ENCODE measurements around the gene SP8.

Gene SP8

GRCh38 chr7:20795361-20795760, 8.7 kb upstream of the SP8 start:
- no peak for TF ChIP-seq Cebpa-rat (IDR thresholded peaks at IDR 0.05)
- peaks cover 8% of the 10 kb centered on the region for H3K4me1 ChIP-seq
- H3K36me3 ChIP-seq = no peaks in the 10 kb centered on the region
- H3K4me2 ChIP-seq = no peak overlapping the region
- no peak overlapping the region for H3K4me3 ChIP-seq
- peaks cover 99% of the 10 kb centered on the region for H3K27me3 ChIP-seq
- no peak overlapping the region for H3K9ac ChIP-seq
- H3K27ac ChIP-seq = no peak overlapping the region
- peaks cover 93% of the 10 kb centered on the region for H4K20me1 ChIP-seq
- peaks cover 17% of the 10 kb centered on the region; the same call in 1 of the 2 replicates for H3K9me3 ChIP-seq

GRCh38 chr7:20794676-20795075, 8.0 kb upstream of the SP8 start:
- no peak for TF ChIP-seq Cebpa-rat (IDR thresholded peaks at IDR 0.05)
- H3K4me1 ChIP-seq = peaks cover 8% of the 10 kb centered on the region
- peaks cover 96% of the 10 kb centered on the region for H4K20me1 ChIP-seq
- peaks cover 100% of the 10 kb centered on the region for H3K27me3 ChIP-seq
- peaks cover 17% of the 10 kb centered on the region; the same call in 1 of the 2 replicates for H3K9me3 ChIP-seq
- H3K4me2 ChIP-seq = no peak overlapping the region
- no peaks in the 10 kb centered on the region for H3K36me3 ChIP-seq
- H3K9ac ChIP-seq = no peak overlapping the region
- no peak overlapping the region for H3K4me3 ChIP-seq
- no peak overlapping the region for H3K27ac ChIP-seq

GRCh38 chr7:20793694-20794394, 7.2 kb upstream of the SP8 start:
- TF ChIP-seq Cebpa-rat (IDR thresholded peaks at IDR 0.05) = no peak
- Histone ChIP-seq H3K9me3 (peaks cover 17% of the 10 kb centered on the region; the same call in 1 of the 2 replicates), H4K20me1 (peaks cover 96% of the 10 kb centered on the region), H3K4me1 (peaks cover 8% of the 10 kb centered on the region), H3K27me3 (peaks cover 100% of the 10 kb centered on the region), H3K9ac (no peak overlapping the region), H3K4me2 (no peak overlapping the region), H3K36me3 (no peaks in the 10 kb centered on the region), H3K4me3 (no peak overlapping the region), H3K27ac (no peak overlapping the region)

GRCh38 chr7:20793248-20793647, 6.6 kb upstream of the SP8 start:
- H3K4me1 ChIP-seq = peaks cover 8% of the 10 kb centered on the region
- no peaks in the 10 kb centered on the region for H3K36me3 ChIP-seq
- peaks cover 96% of the 10 kb centered on the region for H4K20me1 ChIP-seq
- no peak overlapping the region for H3K9ac ChIP-seq
- peaks cover 100% of the 10 kb centered on the region for H3K27me3 ChIP-seq
- H3K27ac ChIP-seq = no peak overlapping the region
- no peak for TF ChIP-seq Cebpa-rat (IDR thresholded peaks at IDR 0.05)
- no peak overlapping the region for H3K4me3 ChIP-seq
- H3K9me3 ChIP-seq = peaks cover 17% of the 10 kb centered on the region; the same call in 1 of the 2 replicates
- no peak overlapping the region for H3K4me2 ChIP-seq

GRCh38 chr7:20791538-20792434, 5.1 kb upstream of the SP8 start:
- TF ChIP-seq Cebpa-rat (IDR thresholded peaks at IDR 0.05) = no peak
- H3K4me3 ChIP-seq = no peak overlapping the region
- no peaks in the 10 kb centered on the region for H3K36me3 ChIP-seq
- H3K27me3 ChIP-seq = peaks cover 100% of the 10 kb centered on the region
- H3K9me3 ChIP-seq = peaks cover 23% of the 10 kb centered on the region
- H3K4me1 ChIP-seq = no peaks in the 10 kb centered on the region
- no peak overlapping the region for H3K9ac ChIP-seq
- no peak overlapping the region for H3K4me2 ChIP-seq
- H4K20me1 ChIP-seq = peaks cover 99% of the 10 kb centered on the region
- no peak overlapping the region for H3K27ac ChIP-seq

- H3K4me1 ChIP-seq = no peaks in the 10 kb centered on the region
- no peaks in the 10 kb centered on the region for H3K36me3 ChIP-seq
- H3K9ac ChIP-seq = no peak overlapping the region
- peaks cover 96% of the 10 kb centered on the region for H4K20me1 ChIP-seq
- H3K27me3 ChIP-seq = peaks cover 100% of the 10 kb centered on the region
- H3K4me2 ChIP-seq = no peak overlapping the region
- no peak overlapping the region for H3K27ac ChIP-seq
- TF ChIP-seq Cebpa-rat (IDR thresholded peaks at IDR 0.05) = no peak
- H3K4me3 ChIP-seq = no peak overlapping the region
- peaks cover 31% of the 10 kb centered on the region for H3K9me3 ChIP-seq
Measured at GRCh38 chr7:20790375-20790774, 3.7 kb upstream of the SP8 start.

- H3K4me1 ChIP-seq = no peaks in the 10 kb centered on the region
- TF ChIP-seq Cebpa-rat (IDR thresholded peaks at IDR 0.05) = no peak
- H3K36me3 ChIP-seq = no peaks in the 10 kb centered on the region
- H3K9ac ChIP-seq = no peak overlapping the region
- peaks cover 100% of the 10 kb centered on the region for H3K27me3 ChIP-seq
- no peak overlapping the region for H3K4me2 ChIP-seq
- H3K4me3 ChIP-seq = no peak overlapping the region
- H3K9me3 ChIP-seq = peaks cover 39% of the 10 kb centered on the region
- no peak overlapping the region for H3K27ac ChIP-seq
- peaks cover 82% of the 10 kb centered on the region for H4K20me1 ChIP-seq
Measured at GRCh38 chr7:20788420-20788990, 1.8 kb upstream of the SP8 start.

- Histone ChIP-seq H3K9ac (no peak overlapping the region), H3K36me3 (no peaks in the 10 kb centered on the region), H3K27me3 (peaks cover 100% of the 10 kb centered on the region), H3K4me1 (no peaks in the 10 kb centered on the region), H3K4me2 (no peak overlapping the region), H3K4me3 (no peak overlapping the region), H4K20me1 (peaks cover 77% of the 10 kb centered on the region), H3K9me3 (peaks cover 39% of the 10 kb centered on the region), H3K27ac (no peak overlapping the region)
- no peak for TF ChIP-seq Cebpa-rat (IDR thresholded peaks at IDR 0.05)
Measured at GRCh38 chr7:20787660-20788419, 1.2 kb upstream of the SP8 start.

GRCh38 chr7:20786421-20786778, 286 bp downstream of the SP8 start:
- Histone ChIP-seq H3K9ac (no peak overlapping the region), H3K4me3 (no peak overlapping the region)

More at GRCh38 chr7:20786421-20786778, 286 bp downstream of the SP8 start:
- Histone ChIP-seq H3K9me3 (peaks cover 39% of the 10 kb centered on the region), H3K4me2 (no peak overlapping the region), H3K36me3 (no peaks in the 10 kb centered on the region), H3K27ac (no peak overlapping the region), H3K4me1 (no peaks in the 10 kb centered on the region), H3K27me3 (peaks cover 98% of the 10 kb centered on the region), H4K20me1 (peaks cover 68% of the 10 kb centered on the region)
- no peak for TF ChIP-seq Cebpa-rat (IDR thresholded peaks at IDR 0.05)

All from BLaER1 (cell line).